T-helper 1 cell treated with Interleukin-12 subunit alpha and Interleukin-12 subunit beta and Interleukin-4 antibody, amounts not matched to agents 30 ng/mL and 1 ng/mL, for 36 hours (primary cell): ENCODE measurements around the gene KCNQ2. TPM values are rescaled to one million over a fixed set of nuclear protein-coding genes. Genes with fewer than 3 reads are reported as not detected.

ENCODE experiments used
- intact Hi-C: fragments of 100-400 bp; cut with micrococcal nuclease; formaldehyde crosslinking; loops from one replicate; pipeline ENCODE4 v1.15.1; 2024
- total RNA-seq: library from RNA; stranded (reverse); gene quantifications from 2 replicates; pipeline ENCODE4 v1.2.3, GENCODE V29; 2022

The KCNQ2 gene
- total RNA-seq, 1 donor from 2014 or later = not detected

DNA sequence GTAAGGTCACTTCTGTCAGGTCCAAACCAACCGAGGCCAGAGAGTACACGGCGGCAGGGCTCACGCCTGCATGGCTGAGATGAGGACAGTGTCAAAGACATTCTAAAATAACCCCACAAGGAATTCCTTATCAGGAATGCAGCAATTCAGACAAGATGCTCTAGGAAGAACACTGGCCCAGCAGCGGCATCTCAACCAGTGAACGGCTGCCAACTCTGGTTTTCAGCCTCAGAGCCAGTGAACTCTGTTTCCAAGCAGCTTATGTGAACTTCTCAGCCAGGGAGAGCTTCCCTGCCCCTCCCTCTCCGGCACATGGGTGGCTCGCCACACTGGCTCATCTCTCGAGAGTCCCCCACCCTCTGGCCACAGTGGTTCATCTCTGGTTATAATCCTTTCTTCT is 36.9 kb downstream of the KCNQ2 start:
- intact Hi-C loops = no loop called here

DNA sequence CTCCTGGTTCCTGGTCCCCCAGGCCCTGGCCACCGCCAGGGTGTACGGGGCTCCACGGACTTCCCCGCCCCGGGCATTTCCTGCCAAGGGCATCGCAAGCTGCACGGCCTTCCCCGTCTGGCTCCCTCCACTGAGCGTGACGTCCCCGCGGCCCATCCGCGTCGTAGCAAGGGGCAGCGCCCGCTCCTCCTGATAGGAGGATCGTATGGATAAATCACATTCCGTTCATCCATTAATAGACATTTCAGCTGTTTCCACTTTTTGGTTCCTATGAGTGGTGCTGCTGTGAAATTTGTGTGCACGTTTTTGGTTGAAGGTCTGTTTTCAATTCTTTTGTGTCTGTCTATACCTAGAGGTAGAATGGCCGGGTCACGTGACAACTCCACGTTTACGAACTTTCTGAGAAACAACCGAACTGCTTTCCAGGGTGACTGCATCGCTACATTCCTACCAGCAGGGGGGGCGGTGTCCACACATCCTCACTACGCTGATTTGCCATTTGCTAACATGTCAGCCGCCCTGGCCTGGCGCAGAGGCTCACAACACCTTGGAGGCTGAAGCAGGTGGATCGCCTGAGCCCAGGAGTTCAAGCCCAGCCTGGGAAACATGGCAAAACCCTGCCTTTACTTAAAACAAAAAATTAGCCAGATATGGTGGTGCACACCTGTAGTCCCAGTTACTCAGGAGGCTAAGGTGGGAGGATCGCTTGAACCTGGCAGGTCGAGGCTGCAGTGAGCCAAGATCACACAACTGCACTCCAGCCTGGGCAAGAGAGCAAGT is 37.7 kb downstream of the KCNQ2 start:
- intact Hi-C loops = no loop called here

DNA sequence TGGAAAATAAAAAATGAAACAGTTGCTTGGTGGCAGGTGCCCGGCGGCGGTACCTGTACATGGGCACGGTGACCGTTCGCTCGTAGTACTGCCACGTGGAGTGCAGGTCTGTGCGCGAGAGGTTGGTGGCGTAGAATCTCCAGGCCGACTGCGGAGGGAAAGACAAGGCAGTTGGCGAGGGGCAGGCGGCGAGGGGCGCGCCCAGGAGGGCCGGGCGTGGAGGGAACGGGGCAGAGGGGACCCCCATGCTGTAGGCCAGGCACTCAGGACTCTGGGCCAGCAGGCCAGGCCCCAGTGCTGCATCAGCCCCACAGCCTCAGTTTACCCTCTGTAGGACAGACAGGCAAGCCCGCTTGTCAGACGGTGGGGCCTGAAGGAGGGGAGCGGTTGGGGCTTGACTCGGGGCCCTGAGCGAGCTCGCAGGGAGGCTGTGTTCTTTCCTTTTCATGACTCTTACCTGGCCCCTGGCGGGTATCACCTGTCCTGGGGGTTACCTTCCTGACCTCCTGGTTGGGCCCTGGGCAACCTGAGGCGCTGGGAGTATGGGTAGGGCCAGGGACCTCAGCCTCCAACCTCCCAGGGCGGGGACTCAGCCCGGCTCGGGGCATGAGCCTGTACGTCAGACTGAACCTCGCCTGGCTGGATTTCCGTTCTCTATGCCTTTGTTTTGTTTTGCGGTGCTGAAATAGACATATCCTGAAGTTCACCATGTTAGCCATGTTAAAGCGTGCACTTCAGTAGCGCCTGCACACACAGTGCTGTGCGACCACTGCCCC is 38.5 kb downstream of the KCNQ2 start:
- intact Hi-C loops = no loop called here

DNA sequence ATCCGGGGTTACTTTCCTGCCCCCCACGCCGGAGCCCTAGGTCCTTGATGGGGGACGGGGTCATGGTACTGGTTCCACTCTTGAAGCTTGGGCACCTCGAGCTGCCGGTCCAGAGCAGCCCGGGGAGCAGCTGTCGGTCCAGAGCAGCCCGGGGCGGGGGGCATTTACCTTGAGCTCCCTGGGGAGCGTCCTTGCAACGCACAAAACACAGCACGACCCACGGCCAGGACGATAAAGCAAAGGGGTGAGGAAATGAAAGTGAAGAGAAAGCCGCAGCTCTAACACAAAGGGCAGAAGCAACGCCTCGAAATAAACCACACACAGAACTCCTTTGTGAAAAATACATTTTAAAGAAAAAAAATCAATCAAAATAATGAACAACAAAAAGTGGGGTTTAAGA is 39.1 kb downstream of the KCNQ2 start:
- intact Hi-C loops = no loop called here

DNA sequence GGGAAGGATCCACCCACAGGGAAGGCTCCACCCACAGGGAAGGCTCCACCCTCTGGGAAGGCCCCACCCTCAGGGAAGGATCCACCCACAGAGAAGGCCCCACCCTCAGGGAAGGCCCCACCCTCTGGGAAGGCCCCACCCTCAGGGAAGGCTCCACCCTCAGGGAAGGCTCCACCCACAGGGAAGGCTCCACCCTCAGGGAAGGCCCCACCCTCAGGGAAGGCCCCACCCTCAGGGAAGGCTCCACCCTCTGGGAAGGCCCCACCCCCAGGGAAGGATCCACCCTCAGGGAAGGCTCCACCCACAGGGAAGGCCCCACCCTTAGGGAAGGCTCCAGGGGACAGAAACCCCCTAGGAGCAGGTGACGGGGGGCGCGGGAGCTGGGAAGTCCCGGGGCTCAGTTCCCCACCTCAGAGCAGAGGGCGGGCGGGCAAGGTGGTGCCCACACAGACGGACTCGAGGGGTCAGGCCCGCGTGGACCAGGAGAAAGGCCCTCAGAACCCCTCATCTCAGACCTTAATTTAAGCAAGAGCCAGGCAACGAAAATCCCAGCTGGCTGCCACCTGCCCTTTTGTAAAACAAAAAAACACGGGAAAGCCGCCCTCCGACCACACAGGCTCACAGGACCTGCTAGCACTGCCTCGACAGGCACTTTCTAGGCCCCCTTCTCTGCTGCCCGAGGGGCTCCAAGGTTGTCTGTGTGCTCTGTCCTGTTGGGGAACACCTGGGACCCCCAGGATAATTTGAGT is 39.7 kb downstream of the KCNQ2 start:
- intact Hi-C loops = no loop called here

DNA sequence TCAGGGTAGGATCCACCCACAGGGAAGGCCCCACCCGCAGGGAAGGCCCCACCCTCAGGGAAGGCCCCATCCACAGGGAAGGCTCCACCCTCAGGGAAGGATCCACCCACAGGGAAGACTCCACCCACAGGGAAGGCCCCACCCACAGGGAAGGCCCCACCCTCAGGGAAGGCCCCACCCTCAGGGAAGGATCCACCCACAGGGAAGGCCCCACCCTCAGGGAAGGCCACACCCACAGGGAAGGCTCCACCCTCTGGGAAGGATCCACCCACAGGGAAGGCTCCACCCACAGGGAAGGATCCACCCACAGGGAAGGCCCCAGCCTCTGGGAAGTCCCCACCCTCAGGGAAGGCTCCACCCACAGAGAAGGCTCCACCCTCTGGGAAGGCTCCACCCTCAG is 40.5 kb downstream of the KCNQ2 start:
- intact Hi-C loops = no loop called here

DNA sequence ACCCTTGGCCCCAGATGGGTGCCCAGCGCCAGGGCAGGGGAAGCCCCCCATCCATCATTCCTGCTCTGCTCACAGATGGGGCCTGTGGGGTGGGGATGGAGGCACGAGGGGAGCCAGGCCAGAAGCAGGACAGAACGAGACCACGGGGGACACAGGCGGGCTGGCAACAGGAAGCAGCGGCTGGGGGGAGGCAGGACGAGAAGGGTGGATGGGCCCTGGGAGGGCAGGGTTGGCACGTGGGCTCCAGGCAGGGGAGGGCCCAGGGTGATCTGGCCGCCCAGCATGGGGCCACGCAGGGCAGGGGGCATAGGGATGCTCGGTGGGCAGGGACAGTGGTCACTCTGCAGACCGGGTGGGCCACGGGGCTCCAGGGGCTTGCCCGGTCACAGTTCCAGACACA is 41.6 kb downstream of the KCNQ2 start:
- intact Hi-C loops = no loop called here

DNA sequence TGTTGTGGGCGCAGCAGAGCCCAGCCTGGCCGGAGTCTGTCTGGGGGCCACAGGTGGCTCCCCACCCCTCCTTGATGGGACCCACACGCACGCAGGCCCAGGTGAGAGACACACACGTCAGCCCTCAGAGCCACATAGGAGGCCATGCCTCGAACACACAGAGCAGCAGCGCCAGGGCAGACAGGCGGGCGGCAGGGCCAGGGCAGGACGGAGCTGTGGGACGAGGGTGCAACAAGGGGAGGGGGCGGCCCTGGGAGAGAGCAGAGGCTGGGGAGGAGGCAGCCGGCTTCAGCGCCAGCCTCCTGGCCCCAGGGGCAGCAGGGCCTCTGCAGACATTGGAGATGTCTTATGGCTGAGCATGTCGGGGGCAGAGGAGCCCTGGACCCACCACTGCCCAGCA is 42.5 kb downstream of the KCNQ2 start:
- intact Hi-C loops = no loop called here

DNA sequence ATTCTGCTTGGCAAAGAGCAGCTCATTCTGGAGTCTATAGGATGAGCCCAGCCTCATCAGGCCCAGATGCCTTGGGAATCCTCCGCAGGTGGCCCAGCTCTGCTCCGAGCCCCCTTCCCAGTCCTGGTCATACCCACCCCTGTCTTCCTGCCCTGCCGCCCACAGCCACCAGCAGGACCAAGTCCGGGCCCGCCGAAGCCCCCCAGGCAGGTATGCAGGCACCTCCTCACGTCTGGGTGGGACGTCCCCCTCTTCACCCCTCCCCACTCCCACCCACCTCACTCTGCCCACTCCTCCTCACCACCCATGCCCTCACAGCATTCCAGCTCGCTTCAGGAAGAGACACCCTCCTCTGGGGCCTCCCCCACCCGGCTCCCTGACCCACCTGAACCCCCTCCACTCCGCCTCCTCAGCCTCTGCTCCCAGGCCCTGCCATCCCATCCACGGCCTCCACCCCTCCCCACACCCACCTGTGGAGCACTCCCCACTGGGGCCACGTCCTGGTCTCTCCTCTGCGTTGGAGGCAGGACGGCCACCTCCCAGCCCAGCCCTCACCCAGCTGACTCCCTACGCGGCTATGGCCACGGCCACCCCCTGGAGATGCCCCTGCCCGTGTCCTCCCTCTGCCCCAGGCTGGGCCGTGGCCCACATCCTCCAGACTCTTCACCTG is 43.4 kb downstream of the KCNQ2 start:
- intact Hi-C loops = no loop called here

DNA sequence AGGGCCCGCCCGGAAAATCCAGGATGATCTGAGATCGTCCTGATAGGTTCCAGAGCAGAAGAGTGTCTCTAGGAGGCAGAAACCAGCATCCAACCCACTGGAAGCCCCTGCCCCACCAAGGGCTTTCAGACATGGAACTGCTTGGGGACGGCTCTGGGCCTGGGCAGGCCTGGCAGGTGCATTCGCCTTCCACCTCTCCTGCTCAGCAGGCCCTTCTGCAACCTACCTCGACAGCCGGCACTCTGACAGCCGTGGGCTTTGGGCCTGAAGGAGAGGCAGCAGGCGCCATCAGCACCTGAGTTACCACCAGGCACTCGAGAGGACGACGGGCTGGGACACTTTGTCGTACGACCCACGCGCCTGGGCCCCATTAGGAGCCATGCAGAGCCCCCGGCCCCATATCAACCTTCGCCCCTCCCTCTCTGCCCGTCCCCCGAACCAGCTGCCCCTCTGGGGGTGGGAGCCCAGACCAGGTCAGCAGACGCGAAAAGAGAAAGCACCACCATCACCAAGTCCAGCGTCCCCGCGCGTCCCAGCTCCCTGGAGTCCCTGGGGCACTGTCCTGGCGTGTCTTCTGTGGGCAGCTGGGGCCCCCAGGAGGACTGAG is 44.6 kb downstream of the KCNQ2 start:
- intact Hi-C loops = no loop called here

DNA sequence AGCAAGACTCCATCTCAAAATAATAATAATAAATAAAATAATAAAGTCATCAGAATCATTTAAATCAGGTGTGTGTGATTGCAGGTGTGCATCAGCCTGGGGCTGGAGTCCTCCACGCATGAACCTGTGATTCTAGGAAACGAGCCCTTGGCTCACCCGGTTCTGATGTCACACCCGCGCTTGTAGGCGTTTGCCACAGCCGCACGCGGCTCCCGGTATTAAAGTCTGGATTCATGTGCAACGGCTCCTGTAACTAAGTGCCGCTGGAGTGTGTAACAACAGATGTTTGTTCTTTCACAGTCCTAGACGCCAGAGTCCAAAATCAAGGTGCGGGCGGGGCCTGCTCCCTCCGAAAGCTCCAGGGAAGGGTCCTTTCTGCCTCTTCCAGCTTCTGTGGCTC is 45.2 kb downstream of the KCNQ2 start:
- intact Hi-C loops = no loop called here

DNA sequence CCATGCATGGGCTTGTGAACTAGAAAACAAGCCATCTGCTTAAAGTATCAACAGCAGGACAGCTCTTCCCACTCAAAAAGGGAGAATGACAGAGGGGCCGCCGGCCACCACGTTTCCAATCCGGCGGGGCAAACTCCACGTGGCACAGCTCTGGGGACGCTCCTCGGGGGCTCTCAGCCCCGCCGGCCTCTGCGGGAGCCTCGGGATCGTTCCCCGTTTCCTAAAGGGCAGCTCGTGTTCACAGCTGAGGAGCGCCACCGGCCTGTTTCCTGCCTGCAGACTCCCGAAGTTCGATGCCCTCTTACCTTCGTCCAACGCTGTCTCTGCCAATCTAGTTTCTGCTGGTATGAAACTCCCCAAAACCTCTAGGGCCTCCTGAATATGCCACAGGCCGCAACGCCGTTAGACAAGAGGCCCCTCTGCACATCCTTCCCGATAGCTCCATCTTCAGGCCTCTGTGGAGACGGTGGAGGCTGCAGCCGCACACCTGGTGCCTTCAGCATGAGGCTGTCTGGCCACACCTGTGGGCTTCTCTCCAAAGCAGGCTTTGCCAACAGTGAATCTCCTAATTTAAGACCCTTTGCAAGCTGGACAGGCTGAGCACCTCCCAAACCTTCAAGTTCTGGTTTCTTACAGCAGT is 46.5 kb downstream of the KCNQ2 start:
- intact Hi-C loops = no loop called here

DNA sequence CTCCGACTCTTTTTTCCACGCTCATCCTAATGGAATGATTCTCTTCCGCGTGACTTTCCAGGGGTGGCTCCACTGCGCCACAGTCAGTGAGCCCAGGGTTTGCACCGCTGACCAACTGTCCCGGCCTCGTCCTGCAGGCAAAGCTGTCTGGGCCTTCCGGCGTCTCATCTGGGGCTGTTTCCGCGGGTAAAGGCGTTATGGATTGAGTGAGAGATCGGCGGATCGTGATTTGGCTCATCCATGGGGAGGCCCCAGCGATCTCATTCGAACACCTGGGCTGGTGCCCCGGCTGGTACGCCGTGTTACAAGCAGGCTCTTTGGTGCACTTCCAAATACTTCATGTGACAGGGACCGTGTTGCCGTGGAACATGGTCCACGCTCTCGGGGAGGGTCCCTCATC is 47.8 kb downstream of the KCNQ2 start:
- intact Hi-C loops = no loop called here

DNA sequence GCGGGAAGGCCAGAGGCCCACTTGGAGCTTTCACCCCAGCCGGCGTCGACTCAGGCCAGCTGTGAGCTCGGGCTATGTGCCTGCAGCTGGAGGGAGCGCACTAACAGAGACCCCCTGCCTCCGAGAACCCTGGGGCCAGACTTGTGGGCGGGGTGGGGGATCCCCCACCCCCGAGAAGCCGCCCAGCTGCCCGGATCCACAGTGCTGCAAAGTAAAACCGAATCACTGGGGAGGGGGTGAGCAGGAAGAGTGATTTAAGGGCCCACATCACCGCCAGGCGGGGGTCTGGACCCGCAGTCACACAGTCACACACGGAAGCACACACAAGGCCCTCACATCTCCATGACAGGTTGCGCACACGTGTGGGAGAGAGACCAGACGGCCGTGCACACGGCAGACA is 48.7 kb downstream of the KCNQ2 start:
- intact Hi-C loops = no loop called here

DNA sequence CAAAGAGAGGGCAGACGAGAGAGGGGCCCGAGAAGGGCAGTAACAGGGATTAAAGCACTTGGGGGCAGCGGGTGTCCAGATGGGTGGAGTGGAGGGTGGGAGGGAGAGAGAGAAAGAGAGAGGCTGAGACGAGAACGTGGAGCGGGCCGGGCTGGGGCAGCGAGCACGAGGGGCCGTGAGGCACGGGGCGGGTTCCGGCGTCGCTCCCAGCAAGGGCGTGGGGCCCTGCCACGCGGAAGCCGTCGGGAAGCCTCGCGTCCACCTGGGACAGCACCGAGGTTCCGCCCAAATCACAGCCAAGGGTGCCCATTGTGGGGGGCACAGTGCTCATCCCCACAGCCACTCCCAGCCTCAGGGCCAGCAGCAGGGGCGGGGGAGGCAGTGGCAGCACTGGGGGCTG is 49.8 kb downstream of the KCNQ2 start:
- intact Hi-C loops = no loop called here

DNA sequence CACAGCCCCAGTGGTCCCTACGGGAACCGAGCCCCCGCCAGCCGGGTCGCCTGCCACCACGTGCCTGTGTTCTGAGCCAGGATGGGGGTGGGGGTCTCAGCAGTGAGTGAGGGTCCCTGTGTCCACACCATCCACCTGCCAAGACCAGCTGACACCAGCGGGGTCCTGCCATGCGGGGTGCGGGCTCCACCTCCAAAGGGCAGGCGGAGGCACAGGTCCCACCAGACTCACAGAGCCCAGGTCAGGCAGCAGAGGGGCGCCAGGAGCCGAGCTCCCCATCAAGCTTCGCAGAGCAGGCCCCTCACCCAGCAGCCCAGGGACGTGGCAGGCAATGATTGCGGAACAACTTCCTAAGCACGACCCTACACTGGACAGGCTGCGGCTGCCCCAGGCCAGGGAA is 50.5 kb downstream of the KCNQ2 start:
- intact Hi-C loops = no loop called here

DNA sequence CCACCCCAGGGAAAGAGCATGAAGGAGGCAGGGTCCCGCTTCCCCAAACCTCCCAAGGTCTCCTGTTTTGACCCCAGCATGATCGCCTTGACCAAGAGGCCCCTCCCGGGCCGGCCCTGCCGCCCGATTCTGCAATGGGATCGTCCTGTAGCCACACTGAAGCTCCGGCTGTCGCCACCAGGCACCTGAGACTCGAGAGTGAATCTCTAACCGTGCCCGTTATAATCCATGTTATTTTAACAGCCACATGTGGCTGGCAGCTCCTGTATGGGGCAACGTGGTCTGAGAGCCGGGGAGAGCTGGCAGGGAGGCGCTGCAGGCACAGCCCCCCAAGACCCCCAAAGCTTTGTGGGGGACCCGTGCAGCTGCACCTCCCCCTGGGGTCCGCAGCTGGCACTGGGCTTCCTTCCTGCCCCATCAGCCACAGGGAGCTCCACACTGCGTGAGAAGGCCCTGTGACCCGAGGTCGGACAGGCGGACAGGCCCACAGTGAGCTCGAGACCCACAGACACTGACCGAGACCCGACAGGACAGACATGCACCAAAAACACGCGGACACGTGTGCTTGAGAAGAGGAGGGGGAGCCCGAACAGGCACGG is 51.3 kb downstream of the KCNQ2 start:
- intact Hi-C loops = no loop called here

DNA sequence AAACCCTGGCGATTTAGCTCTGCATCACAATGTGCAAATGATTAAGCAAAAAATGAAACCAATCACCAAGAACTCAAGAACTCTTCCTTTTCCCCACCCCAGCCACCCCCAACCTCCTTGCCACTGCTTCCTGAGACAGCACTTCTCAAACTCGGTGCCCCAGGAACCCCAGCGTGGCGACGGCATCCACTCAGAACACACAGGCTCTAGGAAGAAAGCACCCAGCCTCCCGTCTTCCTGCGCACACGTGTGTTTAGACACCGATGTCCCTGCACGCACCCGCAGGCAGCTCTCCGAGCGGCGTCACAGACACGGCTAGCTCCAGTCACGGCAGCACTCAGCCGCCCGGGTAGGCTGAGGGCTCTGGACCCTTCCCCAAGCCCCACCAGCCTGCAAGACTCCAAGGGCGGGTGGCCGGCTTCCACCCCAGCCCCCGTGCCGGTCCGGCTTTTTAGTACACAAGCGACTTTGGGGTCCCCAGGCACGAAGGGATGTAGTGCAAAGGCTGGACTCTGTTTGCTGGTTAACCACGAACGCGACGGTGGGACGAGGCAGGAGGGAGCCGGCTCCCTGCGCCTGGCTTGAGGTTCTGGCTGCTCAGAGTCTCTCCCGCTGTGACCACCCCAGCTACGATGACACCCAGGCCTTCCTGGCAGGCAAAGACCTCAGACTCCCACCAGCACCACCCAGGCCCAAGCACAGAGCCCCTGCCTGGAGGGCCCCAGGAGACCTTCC is 51.9 kb downstream of the KCNQ2 start:
- intact Hi-C loops = no loop called here

DNA sequence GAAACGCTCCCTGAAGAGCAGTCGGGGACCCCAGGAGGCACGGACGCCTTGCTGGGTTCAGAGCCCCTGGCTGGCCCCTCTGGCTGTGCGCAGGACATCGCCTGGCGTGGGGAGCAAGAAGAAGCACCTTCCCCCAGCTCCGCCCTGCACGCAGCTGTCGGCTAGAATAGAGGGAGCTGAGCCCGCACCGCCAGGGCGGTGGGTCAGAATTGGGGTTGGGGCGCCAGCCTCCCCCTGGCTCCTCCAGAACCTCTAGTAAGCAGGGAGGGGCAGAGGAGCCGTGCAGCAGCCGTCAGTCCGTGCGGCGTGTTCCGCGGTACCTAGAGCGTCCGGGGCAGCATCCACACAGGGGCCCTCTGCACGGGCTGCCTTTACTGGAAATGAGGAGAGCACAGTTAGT is 53.2 kb downstream of the KCNQ2 start:
- intact Hi-C loops = no loop called here

DNA sequence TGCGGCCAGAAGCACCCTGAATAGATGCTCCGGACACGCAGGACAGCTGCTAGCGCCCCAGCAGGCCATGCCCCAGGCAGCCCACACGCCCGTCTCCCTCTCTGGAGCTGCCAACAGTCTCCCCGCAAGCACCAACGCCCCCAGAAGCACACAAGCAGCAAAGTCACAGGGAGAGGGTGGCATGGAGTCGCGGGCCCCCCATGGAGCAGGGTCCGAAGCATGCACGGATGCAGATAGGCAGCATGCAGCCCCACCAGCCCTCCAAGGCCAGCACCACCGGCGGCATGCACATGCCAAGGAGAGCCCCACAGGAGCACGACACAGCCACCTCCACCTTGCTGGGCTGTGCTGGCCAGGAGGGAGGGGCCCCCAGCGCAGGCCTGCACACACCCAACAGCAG is 53.8 kb downstream of the KCNQ2 start:
- intact Hi-C loops = no loop called here
